ENCODE results near the gene KATNBL1.

KATNBL1 gene

DNA sequence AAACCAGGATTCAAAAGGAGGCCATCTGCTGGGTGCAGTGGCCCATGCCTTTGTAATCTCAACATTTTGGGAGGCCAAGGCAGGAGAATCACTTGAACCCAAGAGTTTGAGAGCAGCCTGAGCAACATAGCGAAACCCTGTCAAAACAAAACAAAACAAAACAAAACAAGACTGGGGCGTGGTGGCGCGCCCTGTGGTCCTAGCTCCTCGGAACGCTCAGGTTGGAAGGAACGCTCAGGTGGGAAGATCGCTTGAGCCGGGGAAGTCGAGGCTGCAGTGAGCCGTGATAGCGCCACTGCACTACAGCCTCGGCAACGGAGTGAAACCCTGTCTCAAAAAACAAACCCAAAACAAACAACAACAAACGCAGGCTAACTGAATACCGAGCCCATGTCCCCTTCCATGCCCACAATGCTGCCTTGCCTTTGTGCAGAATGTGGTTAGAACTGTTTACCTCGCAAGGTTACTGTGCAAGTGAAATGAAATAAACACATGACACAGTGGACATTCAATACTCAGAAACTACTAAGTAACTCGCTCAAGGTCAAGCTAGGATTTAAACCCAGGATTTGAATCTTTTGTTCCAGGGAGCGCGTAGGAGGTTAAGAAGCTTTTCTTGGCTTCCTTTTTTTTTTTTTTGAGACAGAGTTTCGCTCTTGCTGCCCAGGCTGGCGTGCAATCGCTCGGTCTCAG lies 14.2 kb upstream of the KATNBL1 start:
- TF ChIP-seq, protein P1, sequence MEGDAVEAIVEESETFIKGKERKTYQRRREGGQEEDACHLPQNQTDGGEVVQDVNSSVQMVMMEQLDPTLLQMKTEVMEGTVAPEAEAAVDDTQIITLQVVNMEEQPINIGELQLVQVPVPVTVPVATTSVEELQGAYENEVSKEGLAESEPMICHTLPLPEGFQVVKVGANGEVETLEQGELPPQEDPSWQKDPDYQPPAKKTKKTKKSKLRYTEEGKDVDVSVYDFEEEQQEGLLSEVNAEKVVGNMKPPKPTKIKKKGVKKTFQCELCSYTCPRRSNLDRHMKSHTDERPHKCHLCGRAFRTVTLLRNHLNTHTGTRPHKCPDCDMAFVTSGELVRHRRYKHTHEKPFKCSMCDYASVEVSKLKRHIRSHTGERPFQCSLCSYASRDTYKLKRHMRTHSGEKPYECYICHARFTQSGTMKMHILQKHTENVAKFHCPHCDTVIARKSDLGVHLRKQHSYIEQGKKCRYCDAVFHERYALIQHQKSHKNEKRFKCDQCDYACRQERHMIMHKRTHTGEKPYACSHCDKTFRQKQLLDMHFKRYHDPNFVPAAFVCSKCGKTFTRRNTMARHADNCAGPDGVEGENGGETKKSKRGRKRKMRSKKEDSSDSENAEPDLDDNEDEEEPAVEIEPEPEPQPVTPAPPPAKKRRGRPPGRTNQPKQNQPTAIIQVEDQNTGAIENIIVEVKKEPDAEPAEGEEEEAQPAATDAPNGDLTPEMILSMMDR (IDR thresholded peaks at IDR 0.05; ENCODE audit: extremely low read depth, missing control alignments): no peak
- no peak for DNase-seq (ENCODE audit: low spot score)

DNA sequence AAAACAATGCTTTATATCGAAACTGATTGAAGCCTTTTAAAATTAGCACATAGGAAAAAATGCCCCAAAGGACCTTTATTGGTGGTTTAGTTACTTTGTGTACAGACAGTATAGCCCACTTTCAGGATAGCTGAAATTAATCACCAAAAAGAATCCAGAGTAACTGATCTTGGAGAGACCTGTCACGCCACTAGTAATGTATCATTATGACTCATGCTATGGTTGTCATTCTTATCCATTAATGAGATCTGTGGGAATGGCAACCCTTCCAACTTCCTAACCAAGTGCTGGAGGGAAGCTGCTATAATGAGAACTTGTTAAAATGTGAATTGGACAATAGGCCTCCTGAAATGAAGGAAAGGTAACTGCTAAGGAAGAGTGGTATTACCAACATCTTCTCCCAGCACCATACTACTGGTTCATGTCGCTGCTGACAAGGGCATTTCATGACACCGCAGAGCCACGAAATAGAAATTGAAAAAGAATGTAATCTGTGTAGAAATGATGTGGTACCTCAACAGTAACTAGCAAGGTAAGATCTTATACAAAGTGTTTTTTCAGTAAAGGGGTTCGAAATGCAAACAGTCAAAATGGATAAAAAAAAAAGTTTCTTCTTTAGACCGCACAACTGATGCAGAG lies 7.8 kb upstream of the KATNBL1 start:
- TF ChIP-seq, protein P1 (IDR thresholded peaks at IDR 0.05; ENCODE audit: extremely low read depth, missing control alignments): no peak
- DNase-seq (ENCODE audit: low spot score): no peak

DNA sequence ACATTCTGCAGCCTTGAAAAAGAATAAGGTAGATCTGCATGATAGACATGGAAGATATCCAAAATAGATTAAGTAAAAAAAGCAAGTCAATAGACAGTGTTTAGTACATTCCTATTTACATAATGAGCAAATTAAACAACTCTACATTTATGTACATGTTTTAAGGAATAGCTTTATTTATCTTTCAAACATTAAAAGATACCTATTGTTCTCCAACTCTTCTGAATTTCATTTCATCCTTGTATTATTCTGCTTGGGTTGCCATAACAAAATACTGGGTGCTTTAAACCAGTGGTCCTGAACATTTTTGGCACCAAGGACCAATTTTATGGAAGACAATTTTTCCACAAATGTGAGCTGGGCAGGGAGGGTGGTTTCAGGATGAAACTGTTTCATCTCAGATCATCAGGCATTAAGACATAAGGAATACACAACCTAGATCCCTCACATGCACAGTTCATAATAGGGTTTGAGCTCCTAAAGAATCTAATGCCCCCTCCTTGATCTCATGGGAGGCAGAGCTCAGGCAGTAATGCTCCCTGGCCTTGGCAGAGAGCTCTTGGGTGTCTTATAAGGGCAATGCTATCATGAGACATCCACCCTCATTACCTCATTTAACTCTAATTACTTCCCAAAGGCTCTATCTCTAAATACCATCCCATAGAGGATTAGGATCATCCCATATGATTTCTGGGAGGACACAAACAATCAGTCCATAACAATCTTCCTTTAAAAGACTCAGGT lies 6.8 kb upstream of the KATNBL1 start:
- TF ChIP-seq, protein P1 (IDR thresholded peaks at IDR 0.05; ENCODE audit: extremely low read depth, missing control alignments): no peak
- DNase-seq (ENCODE audit: low spot score): no peak

DNA sequence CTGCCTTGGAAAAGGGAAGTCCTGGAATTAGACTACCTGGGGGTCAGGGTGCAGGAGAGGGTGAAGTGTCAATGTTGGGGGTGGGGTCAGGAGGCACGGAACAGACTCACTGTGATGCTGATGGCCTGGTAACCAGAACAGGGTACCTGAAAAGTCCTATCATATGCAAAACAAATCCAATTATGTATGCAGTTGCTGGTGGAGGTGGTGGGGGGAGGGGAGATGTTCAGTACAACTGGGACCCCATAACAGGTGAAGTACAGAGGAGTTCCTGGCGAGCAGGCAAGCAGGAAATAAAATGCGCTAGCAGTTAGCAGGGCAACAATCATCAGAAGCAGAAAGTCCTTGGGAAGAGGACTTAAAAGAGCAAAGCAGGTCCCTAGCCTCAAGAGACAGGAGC lies 4.2 kb upstream of the KATNBL1 start:
- TF ChIP-seq, protein P1 (IDR thresholded peaks at IDR 0.05; ENCODE audit: extremely low read depth, missing control alignments): no peak
- DNase-seq (ENCODE audit: low spot score): no peak

DNA sequence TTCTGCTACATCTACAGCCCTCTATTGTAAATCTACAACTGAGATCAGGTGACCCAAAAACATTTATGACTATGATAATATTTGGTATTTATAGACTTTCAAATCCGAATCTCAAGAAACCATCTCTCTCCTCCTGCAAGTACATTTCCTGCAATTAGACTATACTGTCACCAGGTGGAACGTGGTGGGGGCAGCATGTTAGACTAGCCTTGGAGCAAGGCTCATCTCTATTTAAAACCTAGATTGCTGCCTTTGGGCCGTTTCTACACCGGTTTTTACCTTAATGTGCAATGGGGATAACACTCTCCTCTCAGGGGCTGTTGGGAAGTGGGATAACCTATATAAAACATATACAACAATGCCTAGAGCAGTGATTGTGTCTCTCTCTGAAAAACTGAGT lies 3.8 kb upstream of the KATNBL1 start:
- TF ChIP-seq, protein P1 (IDR thresholded peaks at IDR 0.05; ENCODE audit: extremely low read depth, missing control alignments): no peak
- no peak for DNase-seq (ENCODE audit: low spot score)

DNA sequence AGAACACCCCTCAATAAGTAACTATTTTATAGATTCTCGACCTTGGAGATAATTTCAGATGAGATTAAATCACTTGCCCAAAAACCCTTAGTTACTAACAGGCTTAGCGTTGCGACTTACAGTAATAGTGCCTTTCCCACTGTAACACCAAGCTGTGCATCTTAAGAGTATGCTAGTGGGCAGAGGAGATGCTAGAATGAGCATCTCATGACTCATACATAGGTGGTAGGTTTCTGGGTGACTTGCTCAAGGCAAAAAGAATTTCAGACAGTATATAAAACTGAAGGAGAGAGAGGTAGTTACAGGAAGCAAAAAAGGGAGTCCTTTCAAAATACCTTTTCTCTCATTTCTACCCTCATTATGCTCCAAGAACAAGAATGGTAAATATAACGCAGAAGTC lies 3.9 kb downstream of the KATNBL1 start:
- TF ChIP-seq, protein P1 (IDR thresholded peaks at IDR 0.05; ENCODE audit: extremely low read depth, missing control alignments): no peak
- DNase-seq (ENCODE audit: low spot score): no peak

DNA sequence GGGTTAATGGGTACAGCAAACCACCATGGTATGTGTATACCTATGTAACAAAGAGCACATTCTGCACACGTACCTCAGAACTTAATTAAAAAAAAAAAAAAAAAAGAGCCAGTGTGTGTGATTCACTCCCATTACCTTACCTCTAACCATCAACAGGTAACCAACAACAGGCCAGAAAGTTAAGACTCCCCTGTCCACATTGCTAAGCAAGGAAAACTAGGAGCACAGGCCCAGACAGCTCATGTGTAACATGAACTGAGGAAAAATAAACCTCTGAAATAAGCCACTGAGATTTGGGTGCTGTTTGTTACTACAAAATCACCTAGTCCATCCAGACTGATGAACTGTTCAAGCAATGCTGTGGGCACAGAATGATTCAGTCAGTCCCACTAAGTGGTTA lies 6.0 kb downstream of the KATNBL1 start:
- no peak for DNase-seq (ENCODE audit: low spot score)
- TF ChIP-seq, protein P1 (IDR thresholded peaks at IDR 0.05; ENCODE audit: extremely low read depth, missing control alignments): no peak
